Fibroblast of lung (primary cell): ENCODE data around the gene SGK1. TPM values are rescaled to one million over a fixed set of nuclear protein-coding genes. Genes with fewer than 3 reads are reported as not detected.
"Not testable (repeated sequence)": the region's sequence is repeated elsewhere in the genome, so short reads cannot be mapped to it uniquely, and the experiment has no call there.

ENCODE experiments used
- DNase-seq, 2 donors: peaks; one replicate each; pipeline versions ENCODE4 v3.0.0 to v3.0.0-alpha.2; 2010; ENCODE audit warnings: low read depth in 2 of 2
- H2AFZ ChIP-seq: 2 replicates; pipeline ENCODE4 v1.5.1; 2012; ENCODE audit warnings: low read length, control low read depth, inconsistent platforms
- H3K27ac ChIP-seq: 2 replicates; pipeline ENCODE4 v1.5.1; 2011; ENCODE audit warnings: low read length, control low read depth; ENCODE audit not compliant: insufficient read depth
- H3K27me3 ChIP-seq: 2 replicates; pipeline ENCODE4 v1.5.1; 2011; ENCODE audit warnings: mild to moderate bottlenecking, low read length; ENCODE audit not compliant: control insufficient read depth, insufficient read depth
- H3K36me3 ChIP-seq: 2 replicates; pipeline ENCODE4 v1.5.1; 2011; ENCODE audit warnings: low read length; ENCODE audit not compliant: control insufficient read depth, insufficient read depth
- H3K4me1 ChIP-seq: 2 replicates; pipeline ENCODE4 v1.5.1; 2011; ENCODE audit warnings: low read length; ENCODE audit not compliant: control insufficient read depth, insufficient read depth; ENCODE audit errors: extremely low read depth
- H3K4me2 ChIP-seq: 2 replicates; pipeline ENCODE4 v1.5.1; 2011; ENCODE audit warnings: low read length, control low read depth; ENCODE audit not compliant: insufficient read depth; ENCODE audit errors: extremely low read depth
- H3K4me3 ChIP-seq, 4 experiments: fragments of 200-600 bp in 1 of 4; sonication (generic) in 1 of 4; replicated peaks in 1 of 4; 2 replicates each; pipeline ENCODE4 v1.5.1; 2011 to 2016; ENCODE audit warnings: low read length in 4 of 4, low read depth in 3 of 4, mild to moderate bottlenecking in 3 of 4, control low read depth in 2 of 4, inconsistent platforms in 1 of 4, mixed read lengths in 1 of 4; ENCODE audit not compliant: insufficient read depth in 1 of 4; ENCODE audit errors: control extremely low read depth in 1 of 4
- H3K79me2 ChIP-seq: 2 replicates; pipeline ENCODE4 v1.5.1; 2012; ENCODE audit warnings: mild to moderate bottlenecking, low read length, inconsistent platforms; ENCODE audit not compliant: control insufficient read depth, insufficient read depth
- H3K9ac ChIP-seq: 2 replicates; pipeline ENCODE4 v1.5.1; 2011; ENCODE audit warnings: mild to moderate bottlenecking, low read length, control low read depth; ENCODE audit not compliant: insufficient read depth
- H3K9me3 ChIP-seq: 2 replicates; pipeline ENCODE4 v1.5.1; 2012; ENCODE audit warnings: low read depth, low read length; ENCODE audit not compliant: control insufficient read depth, insufficient read depth
- H4K20me1 ChIP-seq: 2 replicates; pipeline ENCODE4 v1.5.1; 2011; ENCODE audit warnings: low read length; ENCODE audit not compliant: control insufficient read depth, insufficient read depth; ENCODE audit errors: extremely low read depth
- EZH2 ChIP-seq: IDR thresholded peaks from 2 replicates; pipeline ENCODE4 v1.5.1; 2012; ENCODE audit warnings: low read length, control low read depth, mild to moderate bottlenecking; ENCODE audit errors: missing control alignments
- polyA plus RNA-seq, 2 donors: library from polyadenylated mRNA; depleted of rRNA in 1 of 2; stranded (reverse) in 1 of 2; unstranded in 1 of 2; fragments of >200 nt; gene quantifications; 2 replicates each; pipeline ENCODE4 v1.2.1, GENCODE V29; 2011 to 2012; ENCODE audit warnings: missing spikeins in 1 of 2
- total RNA-seq: library from RNA; depleted of rRNA; stranded (reverse); fragments of >200 nt; gene quantifications from 2 replicates; pipeline ENCODE4 v1.2.1, GENCODE V29; 2014
- TF ChIP-seq, protein P1 (sequence below), 2 donors: IDR thresholded peaks in 1 of 2; conservative IDR thresholded peaks in 1 of 2; 1 replicate in 1 of 2; 2 replicates in 1 of 2; pipeline ENCODE4 v1.5.1; 2011 to 2012; ENCODE audit warnings: low read length in 2 of 2, control low read depth in 1 of 2, inconsistent platforms in 1 of 2, low read depth in 1 of 2, mild to moderate bottlenecking in 1 of 2

SGK1 gene
- total and polyA plus RNA-seq, 2 donors (not counting 1 experiment from before 2014, with no cell fraction given) = 132 to 154 TPM

DNA sequence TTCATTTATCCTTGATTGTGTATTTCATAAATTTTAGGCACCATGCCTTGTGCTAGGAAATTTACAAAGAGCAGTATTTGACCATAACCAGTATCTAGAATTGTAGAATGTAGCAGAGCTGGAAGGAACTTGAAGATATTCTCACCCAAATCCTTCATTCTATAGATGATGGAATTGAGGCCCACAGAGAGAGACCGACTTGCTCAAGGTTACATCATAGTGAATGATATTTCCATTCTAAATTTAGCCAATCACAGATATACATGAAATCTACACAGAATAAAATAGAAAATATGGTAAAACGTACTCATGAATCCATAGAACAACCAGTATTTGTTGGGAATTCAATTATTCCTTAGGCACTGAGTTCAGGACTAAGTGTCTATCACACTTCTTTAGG lies 10.9 kb upstream of the SGK1 start:
- Histone ChIP-seq H2AFZ (no peak overlapping the region), H3K9me3 (no peaks in the 10 kb centered on the region), H3K27ac (no peak overlapping the region), H3K79me2 (no peaks in the 10 kb centered on the region), H3K4me3 (no peak overlapping the region), H3K9ac (no peak overlapping the region), H3K4me1 (no peaks in the 10 kb centered on the region), H3K27me3 (no peaks in the 10 kb centered on the region), H4K20me1 (no peaks in the 10 kb centered on the region), H3K36me3 (no peaks in the 10 kb centered on the region), H3K4me2 (no peak overlapping the region)
- no peak for DNase-seq
- TF ChIP-seq, protein P1, sequence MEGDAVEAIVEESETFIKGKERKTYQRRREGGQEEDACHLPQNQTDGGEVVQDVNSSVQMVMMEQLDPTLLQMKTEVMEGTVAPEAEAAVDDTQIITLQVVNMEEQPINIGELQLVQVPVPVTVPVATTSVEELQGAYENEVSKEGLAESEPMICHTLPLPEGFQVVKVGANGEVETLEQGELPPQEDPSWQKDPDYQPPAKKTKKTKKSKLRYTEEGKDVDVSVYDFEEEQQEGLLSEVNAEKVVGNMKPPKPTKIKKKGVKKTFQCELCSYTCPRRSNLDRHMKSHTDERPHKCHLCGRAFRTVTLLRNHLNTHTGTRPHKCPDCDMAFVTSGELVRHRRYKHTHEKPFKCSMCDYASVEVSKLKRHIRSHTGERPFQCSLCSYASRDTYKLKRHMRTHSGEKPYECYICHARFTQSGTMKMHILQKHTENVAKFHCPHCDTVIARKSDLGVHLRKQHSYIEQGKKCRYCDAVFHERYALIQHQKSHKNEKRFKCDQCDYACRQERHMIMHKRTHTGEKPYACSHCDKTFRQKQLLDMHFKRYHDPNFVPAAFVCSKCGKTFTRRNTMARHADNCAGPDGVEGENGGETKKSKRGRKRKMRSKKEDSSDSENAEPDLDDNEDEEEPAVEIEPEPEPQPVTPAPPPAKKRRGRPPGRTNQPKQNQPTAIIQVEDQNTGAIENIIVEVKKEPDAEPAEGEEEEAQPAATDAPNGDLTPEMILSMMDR (conservative IDR thresholded peaks at IDR 0.05 in 1 of 2, IDR thresholded peaks at IDR 0.05 in 1 of 2; ENCODE audit: low read depth in 1 of 2, low read length in 2 of 2) = no peak
- TF ChIP-seq EZH2 = no peak

DNA sequence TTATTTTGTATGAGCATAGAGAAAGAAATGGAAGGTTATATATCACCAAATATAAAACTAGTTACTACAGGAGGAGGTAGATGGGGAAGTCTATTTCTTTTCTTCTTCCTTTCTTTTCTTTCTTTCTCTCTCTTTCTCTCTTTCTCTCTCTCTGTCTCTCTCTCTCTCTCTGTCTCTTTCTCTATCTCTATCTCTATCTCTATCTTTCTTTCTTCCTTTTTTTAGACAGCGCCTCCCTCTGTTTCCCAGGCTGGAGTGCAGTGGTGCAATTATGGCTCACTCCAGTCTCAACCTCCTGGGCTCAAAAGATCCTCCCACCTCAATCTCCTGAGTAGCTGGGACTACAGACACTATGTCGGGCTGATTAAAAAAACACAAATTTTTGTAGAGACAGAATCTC lies 10.2 kb upstream of the SGK1 start:
- Histone ChIP-seq H3K9me3 (no peaks in the 10 kb centered on the region), H3K27me3 (no peaks in the 10 kb centered on the region), H3K4me2 (no peak overlapping the region), H2AFZ (no peak overlapping the region), H3K9ac (no peak overlapping the region), H3K36me3 (no peaks in the 10 kb centered on the region), H3K27ac (no peak overlapping the region), H3K79me2 (no peaks in the 10 kb centered on the region), H4K20me1 (no peaks in the 10 kb centered on the region), H3K4me3 (no peak overlapping the region), H3K4me1 (no peaks in the 10 kb centered on the region)
- TF ChIP-seq, protein P1 (conservative IDR thresholded peaks at IDR 0.05 in 1 of 2, IDR thresholded peaks at IDR 0.05 in 1 of 2; ENCODE audit: low read depth in 1 of 2, low read length in 2 of 2) = no peak
- TF ChIP-seq EZH2 = no peak
- DNase-seq = no peak

DNA sequence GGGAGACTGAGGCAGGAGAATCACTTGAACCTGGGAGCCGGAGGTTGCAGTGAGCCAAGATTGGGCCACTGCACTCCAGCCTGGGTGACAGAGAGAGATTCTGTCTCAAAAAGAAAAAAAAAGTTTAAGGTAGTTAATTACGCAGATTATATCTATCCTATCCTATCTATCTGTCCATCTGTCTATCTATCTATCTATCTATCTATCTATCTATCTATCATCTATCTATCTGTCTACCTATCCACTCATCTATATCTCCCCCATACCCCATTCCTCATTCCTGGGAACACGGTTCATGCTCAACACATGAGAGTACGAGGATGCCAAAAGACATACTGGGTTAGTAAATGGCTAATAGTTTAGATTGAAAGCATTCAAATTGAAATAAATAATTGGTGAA lies 8.3 kb upstream of the SGK1 start:
- H4K20me1 ChIP-seq, H3K4me1 ChIP-seq, H3K9me3 ChIP-seq, H3K27ac ChIP-seq, H2AFZ ChIP-seq, H3K27me3 ChIP-seq, H3K4me3 ChIP-seq, H3K9ac ChIP-seq, H3K4me2 ChIP-seq, H3K36me3 ChIP-seq, H3K79me2 ChIP-seq, DNase-seq: not testable (repeated sequence)

DNA sequence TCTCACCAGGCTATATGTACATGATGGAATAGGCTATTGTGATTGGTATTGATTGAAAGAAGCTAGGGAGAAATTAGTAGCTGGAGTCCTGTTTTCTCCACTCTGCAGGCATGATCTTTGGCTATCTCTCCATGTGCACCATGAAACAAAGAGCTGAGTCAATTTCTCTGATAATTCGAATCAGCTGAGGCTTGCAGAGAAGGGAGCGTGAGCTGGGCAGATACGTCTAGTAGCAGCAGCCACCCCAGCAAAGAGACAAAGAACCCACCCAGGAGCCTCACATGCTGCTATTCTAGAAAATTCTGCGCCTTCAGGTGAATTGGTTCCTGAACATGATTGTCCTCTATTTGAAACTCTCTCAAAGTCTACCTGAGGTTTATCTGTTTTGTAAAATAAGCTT lies 6.9 kb upstream of the SGK1 start:
- H3K4me1 ChIP-seq = no peaks in the 10 kb centered on the region
- DNase-seq = no peak
- no peaks in the 10 kb centered on the region for H3K27me3 ChIP-seq
- H4K20me1 ChIP-seq = no peaks in the 10 kb centered on the region
- no peaks in the 10 kb centered on the region for H3K9me3 ChIP-seq
- H3K79me2 ChIP-seq = no peaks in the 10 kb centered on the region
- H2AFZ ChIP-seq = no peak overlapping the region
- no peak overlapping the region for H3K27ac ChIP-seq
- H3K4me2 ChIP-seq = no peak overlapping the region
- H3K36me3 ChIP-seq = no peaks in the 10 kb centered on the region
- TF ChIP-seq EZH2 = no peak
- TF ChIP-seq, protein P1 (conservative IDR thresholded peaks at IDR 0.05 in 1 of 2, IDR thresholded peaks at IDR 0.05 in 1 of 2; ENCODE audit: low read depth in 1 of 2, low read length in 2 of 2) = no peak
- H3K4me3 ChIP-seq = no peak overlapping the region
- no peak overlapping the region for H3K9ac ChIP-seq
